IPS DF 19.7 (cell line): ENCODE data around the gene C5orf52.
"Not testable (repeated sequence)": the region's sequence is repeated elsewhere in the genome, so short reads cannot be mapped to it uniquely, and the experiment has no call there.

ENCODE experiments used
- DNase-seq: peaks from one replicate; pipeline ENCODE4 v3.0.0-alpha.2; 2013; ENCODE audit warnings: low read depth, low spot score

Gene C5orf52

DNA sequence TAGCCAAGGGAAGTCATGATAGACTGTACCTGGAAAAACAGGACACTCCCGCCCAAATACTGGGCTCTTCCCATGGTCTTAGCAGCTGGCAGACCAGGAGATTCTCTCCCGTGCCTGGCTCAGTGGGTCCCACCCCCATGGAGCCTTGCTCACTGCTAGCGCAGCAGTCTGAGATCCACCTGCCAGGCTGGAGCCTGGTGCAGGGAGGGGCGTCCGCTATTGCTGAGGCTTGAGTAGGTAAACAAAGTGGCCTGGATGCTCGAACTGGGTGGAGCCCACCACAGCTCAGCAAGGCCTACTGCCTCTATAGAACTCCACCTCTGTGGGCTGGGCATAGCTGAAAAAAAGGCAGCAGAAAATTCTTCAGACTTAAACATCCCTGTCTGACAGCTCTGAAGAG lies 49.8 kb downstream of the C5orf52 start:
- no peak for DNase-seq

DNA sequence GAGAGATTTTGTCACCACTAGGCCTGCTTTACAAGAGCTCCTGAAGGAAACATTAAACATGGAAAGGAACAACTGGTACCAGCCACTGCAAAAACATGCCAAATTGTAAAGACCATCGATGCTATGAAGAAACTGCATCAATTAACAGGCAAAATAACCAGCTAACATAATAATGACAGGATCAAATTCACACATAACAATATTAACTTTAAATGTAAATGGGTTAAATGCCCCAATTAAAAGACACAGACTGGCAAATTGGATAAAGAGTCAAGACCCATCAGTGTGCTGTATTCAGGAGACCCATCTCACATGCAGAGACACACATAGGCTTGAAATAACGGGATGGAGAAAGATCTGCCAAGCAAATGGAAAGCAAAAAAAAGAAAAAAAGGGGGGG lies 51.6 kb downstream of the C5orf52 start:
- not testable (repeated sequence) for DNase-seq

DNA sequence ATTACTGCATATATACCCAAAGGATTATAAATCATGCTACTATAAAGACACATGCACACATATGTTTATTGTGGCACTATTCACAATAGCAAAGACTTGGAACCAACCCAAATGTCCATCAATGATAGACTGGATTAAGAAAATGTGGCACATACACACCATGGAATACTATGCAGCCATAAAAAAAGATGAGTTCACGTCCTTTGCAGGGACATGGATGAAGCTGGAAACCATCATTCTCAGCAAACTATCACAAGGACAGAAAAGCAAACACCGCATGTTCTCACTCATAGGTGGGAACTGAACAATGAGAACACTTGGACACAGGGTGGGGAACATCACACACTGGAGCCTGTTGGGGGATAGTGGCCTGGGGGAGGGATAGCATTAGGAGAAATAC lies 55.3 kb downstream of the C5orf52 start:
- not testable (repeated sequence) for DNase-seq

DNA sequence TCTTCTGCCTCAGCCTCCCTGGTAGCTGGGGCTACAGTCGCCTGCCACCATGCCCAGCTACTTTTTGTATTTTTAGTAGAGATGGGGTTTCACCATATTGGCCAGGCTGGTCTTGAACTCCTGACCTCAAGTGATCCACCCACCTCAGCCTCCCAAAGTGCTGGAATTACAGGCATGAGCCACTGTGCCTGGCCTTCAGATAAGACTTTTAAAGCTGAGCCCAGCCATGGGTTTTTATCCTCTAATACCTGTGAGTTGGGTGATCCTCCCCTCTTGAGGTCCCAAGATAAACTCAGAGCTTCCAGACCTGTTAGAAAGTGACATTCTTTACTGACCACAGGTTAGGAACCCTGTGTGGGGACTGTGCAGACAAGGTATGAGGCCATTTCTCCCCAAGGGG lies 56.5 kb downstream of the C5orf52 start:
- not testable (repeated sequence) for DNase-seq
